ENCODE data around the gene TMED1. TPM values are rescaled to one million over a fixed set of nuclear protein-coding genes. Genes with fewer than 3 reads are reported as not detected.

The TMED1 gene
- total and polyA plus RNA-seq, 8 donors = 0.58 to 45.2 (median 20.9) TPM

GRCh38 chr19:10802479-10802878, 33.5 kb downstream of the TMED1 start:
- WGBS, 5 donors = 88 to 99% (median 97%) methylated on average over 4 to 5 of the region's 5 CpGs
- H3K27ac ChIP-seq = no peak overlapping the region
- no peak for TF ChIP-seq POLR2A (IDR thresholded peaks at IDR 0.05)
- no peak for TF ChIP-seq POLR2AphosphoS5 (IDR thresholded peaks at IDR 0.05)
- TF ChIP-seq CTCF (IDR thresholded peaks at IDR 0.05) = no peak
- TF ChIP-seq EP300 (IDR thresholded peaks at IDR 0.05) = no peak
- intact Hi-C loops (cut with DNase I; ENCODE audit: low total_unique reads) = no loop called here
- no peaks in the 10 kb centered on the region for H3K9me3 ChIP-seq
- no peak for DNase-seq
- H3K4me1 ChIP-seq = no peaks in the 10 kb centered on the region
- no peaks in the 10 kb centered on the region for H3K27me3 ChIP-seq
- peaks cover 81 to 100% (median 99%) of the 10 kb centered on the region in 4 donors for H3K36me3 ChIP-seq
- no peak overlapping the region for H3K4me3 ChIP-seq

- TF ChIP-seq EP300 (IDR thresholded peaks at IDR 0.05) (no peak), CTCF (IDR thresholded peaks at IDR 0.05) (no peak), POLR2AphosphoS5 (IDR thresholded peaks at IDR 0.05) (no peak)
- Histone ChIP-seq H3K27ac (no peak overlapping the region), H3K4me1 (no peaks in the 10 kb centered on the region), H3K27me3 (no peaks in the 10 kb centered on the region), H3K9me3 (no peaks in the 10 kb centered on the region), H3K36me3 (peaks cover 87 to 100% (median 100%) of the 10 kb centered on the region in 4 donors), H3K4me3 (no peak overlapping the region)
- DNase-seq = no peak
- intact Hi-C loops (cut with DNase I; ENCODE audit: low total_unique reads) = no loop called here
- WGBS, 5 donors = 65 to 89% (median 76%) methylated on average over 9 of the region's 9 CpGs
Measured at GRCh38 chr19:10800488-10800887, 35.5 kb downstream of the TMED1 start.

- WGBS, 5 donors = 71 to 77% (median 75%) methylated on average over 15 to 19 of the region's 19 CpGs
- Histone ChIP-seq H3K9me3 (no peaks in the 10 kb centered on the region), H3K27ac (peak overlapping the region in 1 of 5 donors; percentile 17), H3K27me3 (no peaks in the 10 kb centered on the region), H3K4me3 (no peak overlapping the region), H3K36me3 (peaks cover 93 to 100% (median 100%) of the 10 kb centered on the region in 4 donors), H3K4me1 (no peaks in the 10 kb centered on the region)
- TF ChIP-seq CTCF (IDR thresholded peaks at IDR 0.05) (no peak), POLR2A (IDR thresholded peaks at IDR 0.05) (no peak), POLR2AphosphoS5 (IDR thresholded peaks at IDR 0.05) (no peak), EP300 (IDR thresholded peaks at IDR 0.05) (no peak)
- peak in 1 of 2 donors; percentile 65 for DNase-seq
- intact Hi-C loops (cut with DNase I; ENCODE audit: low total_unique reads) = no loop called here
Measured at GRCh38 chr19:10797541-10798256, 38.3 kb downstream of the TMED1 start.

GRCh38 chr19:10797078-10797477, 38.9 kb downstream of the TMED1 start:
- no peaks in the 10 kb centered on the region for H3K9me3 ChIP-seq
- intact Hi-C loops (cut with DNase I; ENCODE audit: low total_unique reads) = no loop called here
- no peaks in the 10 kb centered on the region for H3K27me3 ChIP-seq
- H3K4me3 ChIP-seq = no peak overlapping the region
- H3K27ac ChIP-seq = no peak overlapping the region
- TF ChIP-seq POLR2A (IDR thresholded peaks at IDR 0.05) (no peak), EP300 (IDR thresholded peaks at IDR 0.05) (no peak), POLR2AphosphoS5 (IDR thresholded peaks at IDR 0.05) (no peak), CTCF (IDR thresholded peaks at IDR 0.05) (no peak)
- DNase-seq = no peak
- no peaks in the 10 kb centered on the region for H3K4me1 ChIP-seq
- 83 to 89% (median 88%) methylated on average over 14 of the region's 14 CpGs for WGBS, 5 donors
- peaks cover 89 to 100% (median 100%) of the 10 kb centered on the region in 4 donors for H3K36me3 ChIP-seq

All from stomach (tissue), 9 donors.